AG09309 (cell line): Measurements from ENCODE around the gene DPYSL3.
"Not testable (repeated sequence)": the region's sequence is repeated elsewhere in the genome, so short reads cannot be mapped to it uniquely, and the experiment has no call there.

Experiments
- DNase-seq: peaks from one replicate; pipeline ENCODE4 v3.0.0-alpha.2; 2010; ENCODE audit warnings: low read depth
- H3K4me3 ChIP-seq: 2 replicates; pipeline ENCODE4 v1.5.1; 2011; ENCODE audit warnings: mild to moderate bottlenecking, low read depth, low read length, moderate library complexity; ENCODE audit not compliant: control insufficient read depth
- TF ChIP-seq, protein P1 (sequence below): IDR thresholded peaks from 2 replicates; pipeline ENCODE4 v1.5.1; 2011; ENCODE audit warnings: mild to moderate bottlenecking, low read depth, low read length, inconsistent platforms; ENCODE audit not compliant: insufficient read depth, control insufficient read depth; ENCODE audit errors: missing control alignments

The DPYSL3 gene

DNA sequence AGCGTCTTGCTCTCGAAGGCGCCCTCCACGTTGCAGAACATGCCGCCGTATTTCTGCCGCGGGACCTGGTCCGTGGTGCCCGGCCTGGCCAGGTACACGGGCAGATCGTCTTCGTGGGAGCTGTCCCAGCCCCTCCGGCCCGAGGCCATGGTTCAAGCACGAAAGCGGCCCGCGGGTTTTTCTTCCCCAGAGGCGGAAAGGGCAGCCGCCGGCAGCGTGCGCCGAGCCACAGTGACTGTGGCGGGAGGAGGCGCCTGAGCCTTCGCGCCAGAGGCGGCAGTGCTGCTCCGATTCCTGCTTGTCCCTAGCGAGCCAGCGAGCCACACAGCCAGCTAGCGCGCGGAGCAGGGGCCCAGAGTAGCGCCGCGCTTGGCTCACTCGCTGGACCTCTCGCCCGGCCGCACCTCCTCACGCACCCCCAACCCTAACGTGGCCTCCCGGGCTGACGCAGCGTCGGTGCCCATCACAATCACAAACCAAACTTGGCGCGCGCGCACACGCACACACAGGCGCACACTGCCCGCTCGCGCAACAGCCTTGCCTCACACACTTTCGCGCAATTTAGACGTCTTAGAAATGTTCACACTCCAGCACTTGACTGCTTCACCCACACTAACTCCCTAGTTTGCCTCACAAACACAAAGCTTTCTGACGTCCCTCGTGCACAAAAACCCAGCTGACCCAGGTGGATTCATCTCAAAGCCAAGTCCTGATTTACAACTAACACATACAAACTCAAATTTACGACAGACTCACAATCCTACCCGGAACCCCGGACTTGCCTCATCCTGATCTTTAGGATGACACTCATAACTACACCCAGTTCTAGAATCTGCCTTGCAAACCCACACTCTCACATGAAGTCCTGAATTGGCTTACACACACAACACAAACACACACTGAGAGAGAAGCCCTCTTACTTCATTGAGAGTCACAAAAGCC lies at the start of gene DPYSL3:
TSS of gene DPYSL3 (minus strand) at position 359 of the 942 bp plus-strand sequence. CDS start at position 149, 210 bp downstream.
- TF ChIP-seq, protein P1, sequence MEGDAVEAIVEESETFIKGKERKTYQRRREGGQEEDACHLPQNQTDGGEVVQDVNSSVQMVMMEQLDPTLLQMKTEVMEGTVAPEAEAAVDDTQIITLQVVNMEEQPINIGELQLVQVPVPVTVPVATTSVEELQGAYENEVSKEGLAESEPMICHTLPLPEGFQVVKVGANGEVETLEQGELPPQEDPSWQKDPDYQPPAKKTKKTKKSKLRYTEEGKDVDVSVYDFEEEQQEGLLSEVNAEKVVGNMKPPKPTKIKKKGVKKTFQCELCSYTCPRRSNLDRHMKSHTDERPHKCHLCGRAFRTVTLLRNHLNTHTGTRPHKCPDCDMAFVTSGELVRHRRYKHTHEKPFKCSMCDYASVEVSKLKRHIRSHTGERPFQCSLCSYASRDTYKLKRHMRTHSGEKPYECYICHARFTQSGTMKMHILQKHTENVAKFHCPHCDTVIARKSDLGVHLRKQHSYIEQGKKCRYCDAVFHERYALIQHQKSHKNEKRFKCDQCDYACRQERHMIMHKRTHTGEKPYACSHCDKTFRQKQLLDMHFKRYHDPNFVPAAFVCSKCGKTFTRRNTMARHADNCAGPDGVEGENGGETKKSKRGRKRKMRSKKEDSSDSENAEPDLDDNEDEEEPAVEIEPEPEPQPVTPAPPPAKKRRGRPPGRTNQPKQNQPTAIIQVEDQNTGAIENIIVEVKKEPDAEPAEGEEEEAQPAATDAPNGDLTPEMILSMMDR: peak; percentile 47
- peak; percentile 39 for DNase-seq
- H3K4me3 ChIP-seq: peak within 1 kb of the TSS; percentile 79

- no peak overlapping the region for H3K4me3 ChIP-seq
- TF ChIP-seq, protein P1: peak; percentile 79
- DNase-seq: no peak
These were observed 49.0 kb upstream of the DPYSL3 start for GRCh38 chr5:147558826-147559225.

GRCh38 chr5:147557876-147558745 lies 48.2 kb upstream of the DPYSL3 start:
- TF ChIP-seq, protein P1: no peak
- H3K4me3 ChIP-seq: no peak overlapping the region
- no peak for DNase-seq

DNA sequence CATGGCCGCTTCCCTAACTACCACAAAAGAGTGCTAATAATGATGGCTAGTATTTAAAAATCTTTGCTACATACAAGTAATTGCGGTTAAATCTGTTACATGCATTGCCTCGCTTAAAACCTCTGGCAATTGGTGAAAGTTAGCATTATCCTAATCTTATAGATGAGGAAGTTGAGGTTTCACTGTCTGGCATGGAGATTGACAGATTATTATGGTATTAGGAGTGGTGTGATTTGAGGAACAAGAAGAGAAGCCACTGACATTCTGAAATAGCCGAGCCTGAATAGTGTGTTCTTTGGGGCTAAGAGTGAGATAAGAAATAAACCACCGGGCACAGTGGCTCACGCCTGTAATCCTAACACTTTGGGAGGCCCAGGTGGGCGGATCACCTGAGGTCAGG lies 45.3 kb upstream of the DPYSL3 start:
- no peak for DNase-seq
- TF ChIP-seq, protein P1: no peak
- H3K4me3 ChIP-seq: no peak overlapping the region

DNA sequence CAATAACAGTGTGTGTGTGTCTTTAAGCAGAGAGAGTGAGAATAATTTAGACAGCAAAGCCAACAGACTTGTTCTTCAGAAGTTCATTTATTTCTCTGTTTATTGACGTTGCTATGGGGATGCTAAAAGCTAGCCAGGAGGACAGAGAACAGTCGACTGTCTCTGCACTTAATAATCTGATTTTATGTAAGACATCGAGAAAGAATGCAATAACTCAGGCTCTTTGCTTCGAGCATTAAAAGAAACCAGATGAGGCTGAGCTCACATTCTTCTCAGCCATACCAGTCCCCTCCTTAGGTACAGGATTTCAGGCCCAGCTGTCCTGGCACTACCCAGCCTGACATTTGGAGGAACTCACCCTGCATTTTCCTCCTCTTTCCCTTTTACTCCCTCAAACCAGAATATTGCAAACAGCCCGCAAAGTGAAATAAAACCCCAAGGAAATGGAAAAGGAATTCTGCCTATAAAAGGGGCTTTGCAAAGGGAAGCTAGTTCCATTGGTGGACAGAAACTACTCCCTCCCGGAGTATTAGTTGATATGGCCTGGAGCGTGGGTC lies 44.5 kb upstream of the DPYSL3 start:
- DNase-seq: peak; percentile 82
- no peak overlapping the region; the same call in 1 of the 2 replicates for H3K4me3 ChIP-seq
- TF ChIP-seq, protein P1: no peak

DNA sequence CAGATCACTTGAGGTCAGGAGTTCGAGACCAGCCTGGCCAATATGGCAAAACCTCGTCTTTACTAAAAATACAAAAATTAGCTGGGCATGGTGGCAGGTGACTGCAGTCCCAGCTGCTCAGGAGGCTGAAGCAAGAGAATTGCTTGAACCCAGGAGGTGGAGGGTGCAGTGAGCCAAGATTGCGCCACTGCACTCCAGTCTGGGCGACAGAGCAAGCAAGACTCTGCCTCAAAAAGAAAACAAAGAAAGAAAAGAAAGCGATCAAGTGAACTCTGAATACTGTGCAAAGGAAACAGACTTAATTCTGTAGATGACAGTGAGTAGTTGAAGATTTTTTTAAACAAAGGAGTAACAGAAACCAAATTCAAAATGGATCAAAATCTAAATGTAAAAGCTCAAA lies 43.9 kb upstream of the DPYSL3 start:
- DNase-seq, H3K4me3 ChIP-seq: not testable (repeated sequence)
